SKM-1 (cell line): Measurements from ENCODE around the gene TTF2.
"Not testable (repeated sequence)": the region's sequence is repeated elsewhere in the genome, so short reads cannot be mapped to it uniquely, and the experiment has no call there.

ENCODE experiments used
- DNase-seq: peaks from one replicate; lab custom pipeline; 2025; ENCODE audit not compliant: unreplicated experiment; lab: John Stamatoyannopoulos, UW

TTF2 gene

GRCh38 chr1:117092594-117092993 lies 32.5 kb downstream of the TTF2 start:
- no peak for DNase-seq

GRCh38 chr1:117093091-117093534 lies 33.0 kb downstream of the TTF2 start:
- no peak for DNase-seq

GRCh38 chr1:117093870-117094621 lies 33.9 kb downstream of the TTF2 start:
- DNase-seq: no peak

GRCh38 chr1:117094841-117095604 lies 34.9 kb downstream of the TTF2 start:
- DNase-seq: no peak

- DNase-seq: no peak
Measured at GRCh38 chr1:117096951-117097408, 36.9 kb downstream of the TTF2 start.

GRCh38 chr1:117097443-117097842 lies 37.3 kb downstream of the TTF2 start:
- DNase-seq: no peak

- no peak for DNase-seq
Measured at GRCh38 chr1:117098287-117098890, 38.3 kb downstream of the TTF2 start.

GRCh38 chr1:117101334-117101733 lies 41.2 kb downstream of the TTF2 start:
- no peak for DNase-seq

- DNase-seq: not testable (repeated sequence)
Measured at GRCh38 chr1:117101858-117102257, 41.7 kb downstream of the TTF2 start.

- DNase-seq: no peak
Measured at GRCh38 chr1:117104986-117105385, 44.9 kb downstream of the TTF2 start.

- DNase-seq: no peak
Measured at GRCh38 chr1:117105722-117106121, 45.6 kb downstream of the TTF2 start.

- DNase-seq: no peak
Measured at GRCh38 chr1:117106478-117106877, 46.4 kb downstream of the TTF2 start.

GRCh38 chr1:117107364-117107763 lies 47.2 kb downstream of the TTF2 start:
- no peak for DNase-seq

GRCh38 chr1:117110774-117111173 lies 50.6 kb downstream of the TTF2 start:
- no peak for DNase-seq

GRCh38 chr1:117112047-117112717 lies 52.1 kb downstream of the TTF2 start:
- DNase-seq: no peak

- no peak for DNase-seq
Measured at GRCh38 chr1:117113199-117113598, 53.1 kb downstream of the TTF2 start.

- no peak for DNase-seq
Measured at GRCh38 chr1:117114877-117115276, 54.8 kb downstream of the TTF2 start.

- DNase-seq: no peak
Measured at GRCh38 chr1:117116090-117116783, 56.1 kb downstream of the TTF2 start.

GRCh38 chr1:117116784-117117130 lies 56.6 kb downstream of the TTF2 start:
- DNase-seq: no peak

- no peak for DNase-seq
Measured at GRCh38 chr1:117117697-117118096, 57.6 kb downstream of the TTF2 start.

- DNase-seq: no peak
Measured at GRCh38 chr1:117118137-117118536, 58.0 kb downstream of the TTF2 start.
